ENCODE data around the gene DNHD1. TPM values are rescaled to one million over a fixed set of nuclear protein-coding genes. Genes with fewer than 3 reads are reported as not detected.

DNHD1 gene
- total and polyA plus RNA-seq, 9 of the 15 experiments (the other 6 are each of a cell fraction or from before 2014, with no cell fraction given), result 0.82 to 9.7 (median 3.8) TPM

GRCh38 chr11:6604790-6605189 is 107.7 kb downstream of the DNHD1 start:
- ChIA-PET CTCF (ENCODE audit: low intra/inter-chr PET ratio) (interaction anchor here (2.5 kb wide), 1 partner anchor 73 kb away, joined by 11 read pairs; no protein-coding TSS in a partner anchor), POLR2A (interaction anchor here (0.6 to 2.5 kb wide), 9 partner anchors 10 to 144 kb away, joined by 3 to 17 read pairs (median 3); partner anchors contain the start of gene TPP1)
- Histone ChIP-seq H3K9ac (ENCODE audit: insufficient read depth in 1 of 2, low read depth in 2 of 2, low read length in 2 of 2) (peak overlapping the region in 1 of 2 experiments; percentile 92; a peak in 2 of 4 replicates), H3K79me2 (ENCODE audit: control insufficient read depth, insufficient read depth, low read length) (peaks cover 78% of the 10 kb centered on the region), H3K27ac (ENCODE audit: extremely low read depth, low read depth, low read length) (peak overlapping the region; percentile 87; the same call in 2 of the 3 replicates), H3K9me3 (replicated peaks; ENCODE audit: control insufficient read depth, insufficient read depth, low read depth, low read length) (no peaks in the 10 kb centered on the region), H2AFZ (ENCODE audit: low read depth, low read length) (0 out of 2 replicates have a peak overlapping the region, but pooled peaks have one; percentile 77), H3K27me3 (ENCODE audit: control insufficient read depth in 2 of 2, insufficient read depth in 2 of 2, low read length in 2 of 2) (no peaks in the 10 kb centered on the region), H3K9me1 (ENCODE audit: control insufficient read depth, insufficient read depth, low read length) (peaks cover 10% of the 10 kb centered on the region), H3K36me3 (ENCODE audit: control insufficient read depth, insufficient read depth, low read length) (peaks cover 62% of the 10 kb centered on the region), H4K20me1 (replicated peaks; ENCODE audit: control insufficient read depth, insufficient read depth, low read length) (no peaks in the 10 kb centered on the region), H3K4me3 (peak overlapping the region; percentile 95), H3K4me2 (ENCODE audit: insufficient read depth, low read length) (peak overlapping the region; percentile 97), H3K4me1 (replicated peaks in 1 of 2; ENCODE audit: control insufficient read depth in 2 of 2, insufficient read depth in 2 of 2, low read length in 2 of 2) (peaks cover 31 to 32% of the 10 kb centered on the region in 2 experiments)
- no TSS peak for BruUV-seq (replicated peaks)
- in situ Hi-C loops (cut with MboI), result loop anchor here (5.0 kb wide), 1 partner anchor 72 kb away; no protein-coding TSS in a partner anchor
- ATAC-seq (no peak), FAIRE-seq (no peak), DNase-seq (ENCODE audit: extremely low read depth in 1 of 4, low spot score in 3 of 4) (no peak)
- TF ChIP-seq ZZZ3 (IDR thresholded peaks at IDR 0.05), result no peak
- 0 out of 2 replicates have a peak, but pooled peaks have one; percentile 30 for TF ChIP-seq SPI1 (IDR thresholded peaks at IDR 0.05; ENCODE audit: borderline replicate concordance, low read depth, low read length)
- no peak for TF ChIP-seq FIP1L1 (IDR thresholded peaks at IDR 0.05; ENCODE audit: low read depth, low read length, poor library complexity, severe bottlenecking)
- TF ChIP-seq, protein P1, sequence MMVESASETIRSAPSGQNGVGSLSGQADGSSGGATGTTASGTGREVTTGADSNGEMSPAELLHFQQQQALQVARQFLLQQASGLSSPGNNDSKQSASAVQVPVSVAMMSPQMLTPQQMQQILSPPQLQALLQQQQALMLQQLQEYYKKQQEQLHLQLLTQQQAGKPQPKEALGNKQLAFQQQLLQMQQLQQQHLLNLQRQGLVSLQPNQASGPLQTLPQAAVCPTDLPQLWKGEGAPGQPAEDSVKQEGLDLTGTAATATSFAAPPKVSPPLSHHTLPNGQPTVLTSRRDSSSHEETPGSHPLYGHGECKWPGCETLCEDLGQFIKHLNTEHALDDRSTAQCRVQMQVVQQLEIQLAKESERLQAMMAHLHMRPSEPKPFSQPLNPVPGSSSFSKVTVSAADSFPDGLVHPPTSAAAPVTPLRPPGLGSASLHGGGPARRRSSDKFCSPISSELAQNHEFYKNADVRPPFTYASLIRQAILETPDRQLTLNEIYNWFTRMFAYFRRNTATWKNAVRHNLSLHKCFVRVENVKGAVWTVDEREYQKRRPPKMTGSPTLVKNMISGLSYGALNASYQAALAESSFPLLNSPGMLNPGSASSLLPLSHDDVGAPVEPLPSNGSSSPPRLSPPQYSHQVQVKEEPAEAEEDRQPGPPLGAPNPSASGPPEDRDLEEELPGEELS (CRISPR knock-in tag; IDR thresholded peaks at IDR 0.05; ENCODE audit: borderline replicate concordance), result 0 out of 2 replicates have a peak, but pooled peaks have one; percentile 4
- TF ChIP-seq, protein P2, sequence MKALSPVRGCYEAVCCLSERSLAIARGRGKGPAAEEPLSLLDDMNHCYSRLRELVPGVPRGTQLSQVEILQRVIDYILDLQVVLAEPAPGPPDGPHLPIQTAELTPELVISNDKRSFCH (CRISPR knock-in tag; IDR thresholded peaks at IDR 0.05), result no peak
- TF ChIP-seq, protein P2 (tag; IDR thresholded peaks at IDR 0.05), result no peak
- intact Hi-C loops (cut with micrococcal nuclease), result loop anchor here (1.0 to 5.0 kb wide), 3 partner anchors 34 to 74 kb away; no protein-coding TSS in a partner anchor
- WGBS (ENCODE audit: insufficient coverage, low coverage, missing lambda C conversion rate), result 12% methylated on average over 3 of the region's 3 CpGs
